Fibroblast of upper back skin (primary cell): ENCODE results near the gene PLEKHO1.

Experiments used
- DNase-seq: peaks from one replicate; pipeline ENCODE4 v3.0.0-alpha.2; 2013

The PLEKHO1 gene

DNA sequence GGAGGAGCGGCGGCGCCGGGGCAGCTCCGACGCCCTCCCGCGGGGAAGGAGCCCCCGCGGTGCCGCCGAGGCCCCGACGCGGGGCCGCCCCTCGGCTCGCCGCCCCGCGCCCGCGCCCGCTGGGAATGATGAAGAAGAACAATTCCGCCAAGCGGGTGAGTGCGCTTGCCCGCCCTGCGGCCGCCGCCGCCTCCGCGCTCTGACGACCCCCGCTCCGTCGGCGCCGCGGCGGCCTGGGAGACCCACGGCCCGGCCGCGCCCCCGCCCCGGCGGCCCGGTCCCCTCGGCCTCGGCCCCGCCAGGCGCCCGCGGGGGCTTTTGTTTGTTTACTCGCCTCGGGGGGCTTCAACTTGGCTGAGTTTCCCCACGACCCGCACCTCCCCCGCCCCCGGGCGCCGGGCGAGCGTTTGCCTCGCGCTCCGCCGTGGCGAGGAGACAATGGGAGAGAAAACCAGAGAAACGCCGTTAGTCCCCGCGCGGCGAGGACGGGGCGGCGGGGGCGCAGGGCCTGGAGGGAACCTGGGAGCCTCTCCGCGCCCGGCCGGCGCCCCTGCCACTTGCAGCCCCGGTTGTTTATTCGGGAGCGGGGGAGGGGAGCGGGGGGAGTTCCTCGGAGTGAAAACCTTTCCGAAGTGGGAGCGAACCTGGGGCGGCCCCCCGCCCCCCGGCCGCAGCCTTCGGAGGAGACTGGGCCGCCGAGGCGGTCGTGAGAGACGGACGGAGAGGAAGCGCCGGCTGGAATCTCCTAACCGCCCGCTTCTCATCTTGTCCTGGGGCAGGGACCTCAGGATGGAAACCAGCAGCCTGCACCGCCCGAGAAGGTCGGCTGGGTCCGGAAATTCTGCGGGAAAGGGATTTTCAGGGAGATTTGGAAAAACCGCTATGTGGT is 661 bp downstream of the PLEKHO1 start:
- no peak for DNase-seq

DNA sequence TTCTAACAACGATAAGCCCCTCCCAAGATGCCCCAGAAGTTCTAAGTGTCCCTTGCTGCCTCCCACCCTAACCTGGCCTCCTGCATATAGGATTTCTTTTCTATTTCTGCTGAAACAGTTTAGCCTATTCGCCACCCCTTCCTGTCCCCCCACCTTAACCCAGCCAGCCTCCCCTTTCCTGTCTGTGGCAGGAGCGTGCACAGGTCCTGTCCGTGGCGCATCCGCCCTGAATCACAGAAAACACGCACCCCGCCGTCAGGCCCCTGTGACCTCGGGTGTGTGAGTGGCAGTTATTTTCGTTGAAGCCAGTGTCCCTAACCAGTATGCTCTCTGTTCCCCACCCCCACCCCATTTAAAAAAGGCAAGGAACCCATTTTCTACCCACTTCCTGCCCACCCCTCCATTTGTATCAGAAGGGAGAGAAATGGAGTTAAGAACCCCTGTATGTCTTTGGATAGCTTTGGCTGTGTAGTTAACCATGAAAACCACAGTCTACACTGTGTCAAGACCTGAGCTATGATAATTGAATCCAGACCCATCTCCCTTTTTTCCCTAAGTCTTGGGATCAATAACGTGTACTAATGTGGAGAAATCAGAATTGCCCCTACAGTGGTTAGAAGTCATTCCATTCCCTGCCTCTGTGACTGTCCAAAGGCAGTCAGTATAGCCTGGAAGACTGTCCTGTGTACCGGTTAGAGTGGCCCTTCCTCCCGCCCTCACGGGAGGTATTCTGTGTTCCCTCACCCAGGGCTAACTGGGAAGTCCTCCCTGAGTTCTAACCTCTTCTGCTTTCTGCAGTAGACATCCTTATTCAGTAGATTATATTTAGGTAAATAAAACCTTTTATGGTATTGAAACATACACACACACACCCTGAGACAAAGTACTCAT is 1.8 kb downstream of the PLEKHO1 start:
- DNase-seq: peak; percentile 66

DNA sequence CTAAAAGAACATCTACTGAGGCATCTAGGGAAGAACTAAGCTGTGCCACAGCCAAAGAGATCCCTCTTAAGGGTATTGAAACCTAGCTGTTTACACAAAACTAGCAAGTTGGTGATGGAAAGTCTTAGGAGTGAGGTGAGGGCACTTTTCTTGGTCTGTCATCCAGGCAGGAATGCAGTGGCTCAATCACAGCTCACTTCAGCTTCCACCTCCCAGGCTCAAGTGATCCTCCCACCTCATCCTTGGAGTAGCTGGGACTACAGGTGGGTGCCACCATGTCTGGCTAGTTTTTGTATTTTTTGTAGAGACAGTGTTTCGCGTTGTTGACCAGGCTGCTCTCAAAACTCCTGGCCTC is 2.4 kb downstream of the PLEKHO1 start:
- no peak for DNase-seq

DNA sequence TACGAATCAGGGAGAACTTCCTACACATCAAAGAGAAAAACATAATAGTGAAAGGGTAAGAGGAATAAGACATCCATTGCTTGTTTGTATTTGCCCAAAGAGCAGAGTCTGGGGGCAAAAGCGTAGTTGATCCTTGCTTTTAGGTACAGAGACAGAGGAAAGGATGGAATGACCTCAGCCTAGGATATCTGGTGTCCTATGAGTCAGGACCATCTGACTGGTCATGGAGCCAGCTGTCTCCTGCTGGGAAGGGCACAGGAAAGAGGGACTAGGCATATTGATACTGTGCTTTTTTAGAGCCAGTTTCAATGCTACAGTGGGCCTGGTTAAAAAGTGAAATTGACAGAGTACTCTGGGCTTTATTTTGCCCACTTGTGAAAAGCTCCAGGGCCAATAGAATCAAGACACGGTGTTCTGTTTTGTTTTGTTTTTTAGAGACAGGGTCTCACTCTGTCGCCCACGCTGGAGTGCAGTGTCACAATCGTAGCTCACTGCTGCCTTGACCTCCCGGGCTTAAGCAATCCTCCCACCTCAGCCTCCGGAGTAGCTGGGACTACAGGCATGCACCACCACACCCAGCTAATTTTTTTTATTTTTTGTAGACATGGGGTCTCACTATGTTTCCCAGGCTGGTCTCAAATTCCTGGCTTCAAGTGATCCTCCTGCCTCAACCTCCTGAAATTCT is 3.2 kb downstream of the PLEKHO1 start:
- peak; percentile 45 for DNase-seq

DNA sequence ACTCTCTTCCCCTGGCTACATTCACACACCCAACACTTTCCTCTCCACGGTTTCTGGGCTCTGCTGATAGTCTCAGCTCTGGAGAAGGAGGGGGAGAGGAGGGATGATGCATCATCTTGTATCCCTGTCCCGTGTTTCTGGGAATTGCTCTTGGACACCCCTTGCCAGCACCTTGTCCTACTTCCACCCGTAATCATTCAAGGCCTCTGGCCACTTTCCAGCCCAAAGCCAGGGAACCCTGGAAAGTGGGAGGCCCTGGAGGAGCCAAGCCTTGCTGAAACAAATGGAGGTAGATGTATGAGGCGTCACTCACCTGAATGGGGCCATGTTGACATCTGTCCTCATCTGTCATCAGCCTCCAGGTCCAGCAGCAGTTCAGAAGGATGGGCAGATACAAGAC is 4.4 kb downstream of the PLEKHO1 start:
- no peak for DNase-seq

DNA sequence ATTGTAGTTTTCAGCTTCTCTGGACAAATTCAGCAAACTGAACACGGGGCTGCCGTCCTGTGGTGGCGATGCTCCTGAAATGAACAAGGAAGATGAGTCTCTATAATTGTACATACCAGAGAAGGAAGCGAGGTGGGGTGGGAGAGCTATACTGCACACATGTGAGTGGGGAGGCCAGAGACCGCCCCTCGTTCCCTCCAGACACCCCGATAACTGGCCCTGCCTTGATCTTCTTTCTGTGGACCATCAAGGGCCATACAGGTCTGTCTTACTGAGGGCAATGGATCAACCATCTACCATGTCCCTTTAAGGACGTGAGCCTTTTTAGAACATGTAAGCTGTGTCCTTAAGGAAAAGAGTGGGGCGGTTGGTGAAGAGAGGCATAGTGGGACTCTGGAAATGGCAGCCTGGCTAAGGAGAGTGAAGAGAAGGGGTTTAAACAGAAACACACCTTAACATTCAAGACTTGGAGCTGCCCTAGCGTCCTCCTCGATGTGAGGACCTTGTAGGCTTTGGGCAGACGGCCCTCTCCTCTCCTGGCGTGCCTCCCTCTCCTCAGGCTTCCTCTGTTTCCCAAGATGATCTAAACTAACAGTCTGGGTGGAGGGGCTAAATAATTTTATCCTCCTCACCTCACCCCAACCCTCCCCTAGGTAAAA is 5.8 kb downstream of the PLEKHO1 start:
- DNase-seq: no peak

DNA sequence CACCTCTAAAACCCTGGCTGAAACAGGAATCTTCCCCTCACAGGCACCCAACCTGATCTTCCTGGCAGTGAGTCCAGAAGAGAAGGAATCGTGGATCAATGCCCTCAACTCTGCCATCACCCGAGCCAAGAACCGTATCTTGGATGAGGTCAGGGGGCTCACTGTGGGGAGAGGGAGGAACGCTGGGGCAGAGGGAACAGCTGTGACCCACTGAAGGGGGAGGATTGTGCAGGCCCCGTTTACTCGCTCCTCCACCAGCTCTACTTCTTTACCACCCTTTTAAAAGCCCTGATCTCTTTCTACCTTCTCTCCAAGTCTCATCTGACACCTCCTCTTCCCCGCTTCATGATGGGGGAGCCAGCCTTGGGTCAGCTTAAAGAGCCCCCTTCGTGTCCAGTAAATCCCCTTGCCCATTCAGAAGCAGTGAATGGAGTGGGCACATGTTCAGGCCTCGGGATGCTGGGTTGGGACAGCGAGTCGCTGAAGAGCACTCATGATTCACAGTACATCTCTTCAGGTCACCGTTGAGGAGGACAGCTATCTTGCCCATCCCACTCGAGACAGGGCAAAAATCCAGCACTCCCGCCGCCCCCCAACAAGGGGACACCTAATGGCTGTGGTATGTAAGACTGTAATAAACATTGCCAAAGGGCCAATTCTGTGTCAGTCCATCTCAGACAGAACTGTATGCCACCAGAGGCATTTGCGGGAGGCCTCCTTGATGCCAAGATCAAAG is 7.3 kb downstream of the PLEKHO1 start:
- peak; percentile 64 for DNase-seq

DNA sequence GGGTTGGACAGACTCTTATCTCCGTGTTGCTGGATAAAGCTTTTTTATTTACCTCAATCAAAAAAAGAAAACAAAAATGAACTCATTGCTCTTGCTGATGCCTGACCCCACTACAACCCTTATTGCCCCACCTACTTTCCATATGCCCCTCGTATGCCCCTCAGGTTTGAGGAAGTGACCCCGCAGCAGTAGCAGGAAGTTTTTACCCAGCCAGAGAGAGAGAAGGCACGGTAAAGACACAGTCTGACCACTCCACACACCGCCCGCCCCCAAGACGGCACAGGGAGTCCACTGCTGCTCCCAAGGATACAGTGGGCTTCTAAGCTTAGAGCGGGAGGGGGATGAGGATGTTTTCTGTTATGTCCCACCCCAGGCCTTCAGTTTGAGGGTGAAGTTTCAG is 9.8 kb downstream of the PLEKHO1 start:
- DNase-seq: no peak

DNA sequence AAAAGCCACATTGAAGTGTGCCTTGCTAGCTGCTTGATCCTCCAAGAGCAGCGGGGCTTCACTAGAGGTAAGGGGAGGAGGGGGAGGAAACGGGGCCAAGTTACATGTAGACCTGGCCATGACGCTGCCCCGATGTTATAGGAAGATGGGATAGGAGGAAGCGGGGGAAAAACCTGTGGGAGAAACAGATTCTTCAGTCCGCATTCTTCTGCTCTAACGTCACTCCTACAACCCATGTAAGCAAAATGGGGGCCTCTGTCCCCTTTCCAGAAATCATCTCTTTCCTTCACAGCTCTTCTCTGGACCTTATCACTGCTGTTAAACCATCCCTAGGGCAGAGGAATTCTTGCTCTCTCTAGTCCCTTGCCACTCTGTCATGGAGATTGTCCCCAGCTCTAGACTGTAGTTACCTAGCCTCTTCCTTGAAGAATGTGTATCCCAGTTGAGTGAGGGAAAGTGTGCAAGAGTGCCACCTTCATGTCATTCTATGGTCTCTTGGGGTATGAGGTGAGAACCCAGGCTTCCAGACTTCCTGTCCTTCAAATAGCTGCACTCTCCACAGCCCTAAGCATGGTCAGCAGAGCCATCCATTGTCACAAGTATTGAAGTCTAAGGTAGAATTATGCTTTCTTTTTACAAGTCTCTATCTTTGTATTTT is 11.4 kb downstream of the PLEKHO1 start:
- peak; percentile 74 for DNase-seq

DNA sequence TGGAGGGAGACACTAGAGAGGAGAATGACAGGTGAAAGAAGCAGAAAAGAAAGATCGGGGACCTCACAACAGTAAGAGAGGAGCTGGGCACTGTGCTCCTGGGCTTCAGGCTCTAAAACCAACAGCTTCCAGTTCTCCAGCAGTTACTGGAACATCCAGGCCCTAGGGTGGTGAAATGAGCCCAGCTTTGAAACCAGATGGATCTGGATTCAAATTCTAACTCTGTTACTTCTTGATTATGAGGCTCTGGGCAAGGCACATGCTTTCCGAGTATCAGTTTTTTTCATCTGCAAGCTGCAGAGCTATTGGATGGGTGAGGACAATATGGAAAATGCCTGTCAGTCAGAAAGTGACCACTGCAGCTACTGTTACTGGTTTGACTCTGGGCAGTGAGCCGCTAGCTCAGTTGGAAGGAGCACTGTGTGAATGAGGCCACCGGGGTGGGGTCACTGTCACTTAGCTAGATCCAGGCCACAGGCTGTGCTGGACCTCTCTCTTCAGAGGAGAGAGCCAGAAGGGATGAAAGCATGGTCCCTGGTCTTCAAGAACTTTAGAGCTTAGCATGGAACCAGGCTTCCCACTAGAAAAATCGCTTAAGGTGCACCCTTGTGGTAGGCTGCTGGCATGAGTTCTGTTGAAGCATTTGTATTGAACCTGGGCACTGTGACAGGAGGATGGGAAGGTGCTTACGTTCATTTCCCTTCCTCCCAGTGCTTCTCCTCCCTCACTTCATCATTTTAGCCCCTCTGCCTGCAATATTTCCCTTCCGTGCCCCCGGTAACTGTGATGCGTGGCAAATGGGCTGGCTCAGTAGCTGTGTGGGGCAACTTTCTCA is 12.2 kb downstream of the PLEKHO1 start:
- DNase-seq: peak; percentile 71

DNA sequence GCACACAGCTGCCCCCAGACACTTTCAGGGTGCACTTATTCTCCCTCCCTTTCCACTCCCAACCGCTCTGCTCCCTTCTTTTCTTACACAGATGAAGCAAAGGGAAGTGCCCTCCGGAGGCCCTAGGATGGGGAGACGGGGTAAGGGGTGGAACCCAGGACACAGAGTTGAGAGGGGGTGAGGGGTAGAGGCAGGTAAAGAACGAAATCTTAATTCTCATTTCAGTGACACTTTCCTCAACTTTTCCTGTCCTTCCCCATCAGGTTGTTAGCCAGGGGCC is 12.8 kb downstream of the PLEKHO1 start:
- DNase-seq: no peak

DNA sequence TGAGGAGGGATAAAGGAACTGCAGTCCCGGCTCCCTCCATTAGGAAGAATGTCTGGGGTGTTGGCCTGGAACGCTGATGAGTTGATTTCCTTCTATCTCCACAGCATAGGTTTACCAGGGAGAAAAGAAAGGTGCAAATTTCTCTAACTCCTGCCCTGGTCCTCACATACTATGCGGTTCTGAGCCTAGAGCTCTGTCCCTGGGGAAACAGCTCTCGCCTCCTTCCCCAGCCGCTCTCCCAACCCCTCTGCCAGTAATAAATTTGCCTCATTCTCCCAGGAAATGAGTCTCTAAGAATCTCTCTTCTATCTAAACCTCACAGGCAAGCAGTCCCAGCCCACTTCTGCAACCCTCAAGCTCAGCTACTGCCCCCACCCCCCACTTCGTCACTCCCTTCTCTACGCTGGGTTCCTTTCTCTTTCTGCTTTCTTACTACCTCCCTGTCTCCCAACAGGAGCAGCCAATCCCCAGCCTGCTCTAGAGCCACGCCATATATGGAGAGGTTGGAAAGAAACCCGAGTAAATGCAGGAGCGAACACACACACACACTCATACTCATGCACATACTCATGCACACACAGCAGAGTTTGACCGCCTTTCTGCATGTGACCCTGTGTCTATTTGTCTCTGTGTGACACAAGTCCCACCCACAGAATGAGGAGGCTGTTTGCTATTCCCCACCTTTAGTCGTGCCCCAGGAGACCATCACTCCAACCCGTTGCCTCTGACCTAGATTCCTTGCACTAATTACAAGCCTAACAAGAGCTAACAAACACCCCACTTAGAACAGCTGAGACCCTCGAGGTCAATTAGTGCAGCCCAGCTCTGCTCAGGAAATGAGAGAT is 13.4 kb downstream of the PLEKHO1 start:
- peak; percentile 100 for DNase-seq

DNA sequence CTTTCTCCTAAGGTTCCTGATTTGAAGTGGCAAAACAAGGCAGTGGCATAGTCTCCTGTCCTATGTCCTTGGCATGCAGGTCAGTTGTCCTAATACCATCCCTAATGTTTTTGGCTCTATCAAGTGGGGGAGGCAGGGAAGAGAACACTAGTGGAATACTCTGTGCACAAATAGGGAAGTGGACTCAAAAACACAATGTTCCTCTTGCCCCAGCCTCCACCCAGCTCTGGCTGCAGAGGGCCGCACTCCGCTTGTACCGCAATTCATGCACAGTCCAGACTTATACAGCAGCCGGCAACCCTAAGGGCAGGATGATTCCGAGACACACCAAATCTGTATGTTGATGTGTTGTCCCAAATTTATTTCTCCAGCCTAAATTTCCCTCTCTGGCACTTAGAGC is 14.5 kb downstream of the PLEKHO1 start:
- no peak for DNase-seq

DNA sequence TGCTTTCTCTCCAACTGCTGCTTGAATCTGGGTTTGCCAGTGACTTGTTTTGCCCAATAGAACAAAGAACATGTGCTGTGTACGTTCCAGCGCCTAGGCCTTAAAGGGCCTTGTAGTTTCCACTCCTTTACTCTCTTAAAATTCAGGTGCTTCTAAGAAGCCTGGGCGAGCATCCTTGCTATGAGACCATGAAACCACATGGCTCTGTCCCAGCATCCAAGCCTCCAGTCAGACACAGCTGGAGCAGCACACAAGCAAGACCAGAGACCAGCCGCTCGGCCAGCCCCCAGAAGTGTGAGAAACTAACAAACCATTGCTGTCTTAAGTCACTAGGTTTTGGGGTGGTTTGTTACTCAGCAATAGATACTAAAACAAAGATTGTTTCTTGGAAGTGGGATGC is 15.1 kb downstream of the PLEKHO1 start:
- DNase-seq: no peak

DNA sequence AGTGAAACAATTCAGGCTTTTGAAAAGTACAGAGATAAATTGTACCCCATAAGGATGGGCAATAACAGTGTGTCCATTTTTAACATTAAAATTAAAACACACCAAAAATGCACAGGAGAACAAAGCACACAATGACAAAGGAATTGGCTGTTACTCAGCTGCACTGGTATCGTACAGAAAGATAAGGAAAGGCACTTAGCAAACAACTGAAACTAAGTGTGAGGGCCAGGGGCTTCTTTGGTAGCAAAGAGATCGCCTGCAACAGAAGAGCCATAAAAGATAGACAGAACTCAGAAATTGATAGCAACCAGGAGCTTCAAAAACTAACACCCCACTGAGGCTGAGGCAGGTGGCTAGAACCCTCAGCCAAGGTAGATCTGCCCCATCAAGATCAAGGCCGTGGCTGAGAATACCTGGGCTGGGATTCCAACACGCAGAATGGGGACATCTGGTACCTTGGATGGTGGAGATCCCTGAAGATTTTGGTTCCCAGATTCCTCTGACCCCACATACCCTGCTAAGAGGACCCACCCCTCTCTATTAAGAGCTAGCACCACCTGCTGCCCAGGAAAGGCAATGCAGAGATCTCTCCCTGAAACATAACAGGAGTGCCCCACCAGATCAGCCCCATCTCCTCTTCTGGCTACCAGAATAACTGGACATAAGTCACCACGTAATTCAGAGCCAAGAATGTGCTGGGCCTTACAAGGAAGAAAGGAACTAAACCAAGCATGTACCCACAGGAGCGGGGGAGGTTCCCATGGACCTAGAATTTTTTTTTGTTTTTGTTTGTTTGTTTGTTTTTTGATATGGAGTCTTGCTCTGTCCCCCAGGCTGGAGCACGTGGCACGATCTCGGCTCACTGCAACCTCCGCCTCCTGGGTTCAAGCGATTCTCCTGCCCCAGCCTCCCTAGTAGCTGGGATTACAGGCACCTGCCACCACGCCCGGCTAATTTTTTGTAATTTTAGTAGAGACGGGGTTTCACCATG is 16.2 kb downstream of the PLEKHO1 start:
- peak; percentile 65 for DNase-seq

DNA sequence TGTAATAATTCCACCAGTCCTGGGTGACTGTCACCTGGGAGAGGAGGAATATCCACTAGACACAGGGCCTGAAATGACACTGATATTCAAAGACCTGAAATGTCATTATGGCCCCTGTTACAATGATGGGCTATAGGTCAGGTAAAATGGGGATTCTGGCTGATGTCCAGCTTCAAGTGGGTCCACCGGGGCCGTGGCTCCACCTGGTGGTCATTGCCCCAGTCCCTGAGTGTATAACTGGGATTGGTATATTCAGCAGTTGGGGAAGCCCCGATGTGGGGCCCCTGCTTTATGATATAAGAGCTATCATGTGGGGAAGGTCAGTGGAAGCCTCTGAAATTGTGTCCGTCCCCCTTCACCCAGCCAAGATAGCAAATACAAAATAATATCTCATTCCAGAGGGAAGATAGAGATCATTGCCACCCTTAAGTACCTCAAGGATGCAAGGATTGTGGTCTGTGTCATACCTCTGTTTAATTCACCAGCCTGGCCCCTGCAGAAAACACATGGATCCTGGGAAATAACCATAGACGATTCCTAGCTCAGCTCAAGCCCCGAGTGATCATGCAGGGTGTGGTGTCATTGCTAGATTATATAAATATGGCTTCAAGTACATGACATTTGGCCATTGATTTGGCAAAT is 19.4 kb downstream of the PLEKHO1 start:
- peak; percentile 62 for DNase-seq

DNA sequence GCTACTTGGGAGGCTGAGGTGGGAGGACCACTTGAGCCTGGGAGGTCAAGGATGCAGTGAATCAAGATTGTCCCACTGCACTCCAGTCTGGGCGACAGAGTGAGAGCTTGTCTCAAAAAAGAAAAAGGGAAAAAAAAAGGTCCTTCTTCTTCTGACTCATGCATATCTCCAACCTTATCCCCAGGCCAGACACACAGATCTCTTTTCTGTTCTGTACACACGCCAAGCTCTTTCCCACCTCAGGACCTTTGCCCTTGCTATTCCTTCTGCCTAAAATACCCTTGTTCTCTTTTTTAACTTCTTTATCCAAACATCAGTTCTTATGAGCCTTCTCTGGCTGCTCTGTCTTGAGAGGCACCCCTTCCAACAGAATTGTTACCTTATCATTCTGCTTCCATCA is 22.1 kb downstream of the PLEKHO1 start:
- no peak for DNase-seq

DNA sequence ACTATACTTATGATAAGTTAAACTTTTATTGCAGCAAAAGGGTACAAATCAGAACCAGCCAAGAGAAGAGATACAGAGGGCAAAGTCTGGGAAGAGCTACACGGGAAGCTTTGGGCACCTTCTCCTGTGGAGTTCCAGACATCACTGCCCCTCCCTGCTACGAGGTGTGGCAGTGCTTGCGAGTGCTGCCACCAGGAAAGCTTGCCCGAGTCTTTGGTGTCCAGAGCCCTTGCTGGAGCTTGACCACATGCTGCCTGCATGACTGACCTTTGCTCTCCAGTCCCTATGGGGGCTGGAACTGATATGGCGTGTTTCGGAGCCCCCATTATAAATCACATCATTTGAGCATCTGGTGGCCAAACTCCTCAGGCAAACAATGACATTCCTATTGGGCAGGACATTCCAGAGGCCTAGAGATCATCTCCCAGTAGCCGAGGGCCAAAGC is 23.4 kb downstream of the PLEKHO1 start:
- no peak for DNase-seq
